SU-DHL-6 (cell line): ENCODE measurements around the gene CABLES2.
"Not testable (repeated sequence)": the region's sequence is repeated elsewhere in the genome, so short reads cannot be mapped to it uniquely, and the experiment has no call there.

Experiments used
- H2AFZ ChIP-seq: fragments of 200-600 bp; sonication (generic); 2 replicates; pipeline ENCODE4 v1.6.1; 2014; ENCODE audit warnings: low read depth, mild to moderate bottlenecking, moderate library complexity, mixed read lengths, antibody characterized with exemption, low read length; ENCODE audit not compliant: severe bottlenecking
- H3F3A ChIP-seq: fragments of 200-600 bp; shearing (Covaris generic); 2 replicates; pipeline ENCODE4 v1.6.0; 2016; ENCODE audit warnings: antibody characterized with exemption, mild to moderate bottlenecking; ENCODE audit not compliant: insufficient read depth
- H3K27ac ChIP-seq: fragments of 200-600 bp; sonication (generic); 2 replicates; pipeline ENCODE4 v1.5.1; 2016; ENCODE audit warnings: low read depth, mild to moderate bottlenecking, low read length, moderate library complexity, mixed read lengths
- H3K27me3 ChIP-seq: fragments of 200-600 bp; sonication (generic), shearing (Covaris generic); 2 replicates; pipeline ENCODE4 v1.6.0; 2014; ENCODE audit warnings: mild to moderate bottlenecking, low read length
- H3K36me3 ChIP-seq: fragments of 200-600 bp; sonication (generic); 2 replicates; pipeline ENCODE4 v1.6.1; 2014; ENCODE audit warnings: mild to moderate bottlenecking, low read length, mixed read lengths
- H3K4me2 ChIP-seq: fragments of 300-600, 200-600 bp; shearing (Covaris generic), sonication (generic); 2 replicates; pipeline ENCODE4 v1.6.0; 2014; ENCODE audit warnings: low read length, low read depth, mild to moderate bottlenecking; ENCODE audit not compliant: poor library complexity, severe bottlenecking
- H3K4me3 ChIP-seq: fragments of 200-600 bp; sonication (generic); 2 replicates; pipeline ENCODE4 v1.5.1; 2014; ENCODE audit warnings: antibody characterized with exemption, low read length, mild to moderate bottlenecking, mixed read lengths; ENCODE audit not compliant: insufficient read depth, poor library complexity, severe bottlenecking
- H3K79me2 ChIP-seq: fragments of 200-600 bp; sonication (generic); 2 replicates; pipeline ENCODE4 v1.6.1; 2014; ENCODE audit warnings: mild to moderate bottlenecking, low read length, moderate library complexity; ENCODE audit not compliant: insufficient read depth
- H3K9ac ChIP-seq: fragments of 200-600 bp; sonication (generic); 2 replicates; pipeline ENCODE4 v1.7.0; 2014; ENCODE audit warnings: mild to moderate bottlenecking, low read length
- H3K9me2 ChIP-seq: fragments of 200-600 bp; sonication (generic); replicated peaks from 2 replicates; pipeline ENCODE4 v1.6.1; 2014; ENCODE audit warnings: low read length; ENCODE audit not compliant: insufficient read depth
- H3K9me3 ChIP-seq: fragments of 200-600 bp; sonication (generic); 2 replicates; pipeline ENCODE4 v1.6.1; 2014; ENCODE audit warnings: low read length, mixed read lengths; ENCODE audit not compliant: insufficient read depth
- H4K20me1 ChIP-seq: fragments of 200-600 bp; sonication (generic); 2 replicates; pipeline ENCODE4 v1.6.1; 2014; ENCODE audit warnings: low read depth, mild to moderate bottlenecking, antibody characterized with exemption, low read length, moderate library complexity, mixed read lengths
- CTCF ChIP-seq: fragments of 200-600 bp; sonication (generic); IDR thresholded peaks from one replicate; pipeline ENCODE4 v1.5.1; 2017; ENCODE audit warnings: antibody characterized with exemption, mild to moderate bottlenecking, low read length, moderate library complexity; ENCODE audit not compliant: insufficient read depth, poor library complexity, severe bottlenecking
- EZH2phosphoT487 ChIP-seq: fragments of 200-600 bp; sonication (generic), shearing (Covaris generic); conservative IDR thresholded peaks from 2 replicates; pipeline ENCODE4 v1.6.1; 2018; ENCODE audit warnings: mild to moderate bottlenecking, antibody characterized with exemption, low read length, moderate library complexity, mixed read lengths

CABLES2 gene

GRCh38 chr20:62376112-62377063 lies 30.7 kb downstream of the CABLES2 start:
- no peak for TF ChIP-seq CTCF
- no peak for TF ChIP-seq EZH2phosphoT487
- no peaks in the 10 kb centered on the region for H3K36me3 ChIP-seq
- H3K27ac ChIP-seq, result no peak overlapping the region
- no peak overlapping the region for H3K4me2 ChIP-seq
- no peaks in the 10 kb centered on the region for H3F3A ChIP-seq
- no peak overlapping the region for H3K4me3 ChIP-seq
- no peaks in the 10 kb centered on the region for H4K20me1 ChIP-seq
- H3K9me2 ChIP-seq, result no peaks in the 10 kb centered on the region
- H3K9ac ChIP-seq, result no peak overlapping the region
- H3K27me3 ChIP-seq, result no peaks in the 10 kb centered on the region
- H3K79me2 ChIP-seq, result no peaks in the 10 kb centered on the region
- H3K9me3 ChIP-seq, result no peaks in the 10 kb centered on the region
- no peak overlapping the region for H2AFZ ChIP-seq

GRCh38 chr20:62374331-62375152 lies 32.5 kb downstream of the CABLES2 start:
- Histone ChIP-seq H3K9me2 (no peaks in the 10 kb centered on the region), H3K9me3 (no peaks in the 10 kb centered on the region), H3K4me2 (no peak overlapping the region), H3F3A (no peaks in the 10 kb centered on the region), H3K27ac (no peak overlapping the region), H3K36me3 (no peaks in the 10 kb centered on the region), H3K27me3 (no peaks in the 10 kb centered on the region), H3K4me3 (no peak overlapping the region), H3K79me2 (no peaks in the 10 kb centered on the region), H4K20me1 (no peaks in the 10 kb centered on the region), H3K9ac (no peak overlapping the region), H2AFZ (no peak overlapping the region)
- TF ChIP-seq EZH2phosphoT487 (no peak), CTCF (no peak)

GRCh38 chr20:62373631-62374179 lies 33.4 kb downstream of the CABLES2 start:
- H3K79me2 ChIP-seq, result not testable (repeated sequence)

More at GRCh38 chr20:62373631-62374179, 33.4 kb downstream of the CABLES2 start:
- H3K9me2 ChIP-seq, H3K36me3 ChIP-seq, H3K27me3 ChIP-seq, H3K9me3 ChIP-seq, H3F3A ChIP-seq, H3K9ac ChIP-seq, H2AFZ ChIP-seq, H3K4me3 ChIP-seq, H4K20me1 ChIP-seq, H3K4me2 ChIP-seq, H3K27ac ChIP-seq: not testable (repeated sequence)
